KMS-11 (cell line): Measurements from ENCODE around the gene ZNF518B.

Source experiments
- H2AFZ ChIP-seq: fragments of 200-600 bp; sonication (generic); 2 replicates; pipeline ENCODE4 v1.6.1; 2016; ENCODE audit warnings: antibody characterized with exemption, mixed run types, low read depth
- H3K27ac ChIP-seq: fragments of 200-600 bp; sonication (generic); 2 replicates; pipeline ENCODE4 v1.6.1; 2016; ENCODE audit warnings: mild to moderate bottlenecking, mixed run types
- H3K27me3 ChIP-seq: fragments of 200-600 bp; sonication (generic); 2 replicates; pipeline ENCODE4 v1.6.1; 2017; ENCODE audit warnings: mild to moderate bottlenecking, low read depth, mixed run types, moderate library complexity; ENCODE audit not compliant: insufficient read depth
- H3K36me3 ChIP-seq: fragments of 200-600 bp; sonication (generic); 2 replicates; pipeline ENCODE4 v1.6.1; 2017; ENCODE audit warnings: mild to moderate bottlenecking, mixed run types; ENCODE audit not compliant: insufficient read depth
- H3K4me1 ChIP-seq: fragments of 200-600 bp; sonication (generic); 2 replicates; pipeline ENCODE4 v1.6.1; 2016; ENCODE audit warnings: mild to moderate bottlenecking, low read depth, mixed run types; ENCODE audit not compliant: poor library complexity, severe bottlenecking
- H3K4me2 ChIP-seq: fragments of 200-600 bp; sonication (generic); 2 replicates; pipeline ENCODE4 v1.7.0; 2016; ENCODE audit warnings: mild to moderate bottlenecking, mixed run types
- H3K4me3 ChIP-seq: fragments of 200-600 bp; sonication (generic); IDR thresholded peaks from 2 replicates; pipeline ENCODE4 v1.6.1; 2017; ENCODE audit warnings: low read depth, low read length, mixed read lengths; ENCODE audit not compliant: insufficient read depth
- H3K79me2 ChIP-seq: fragments of 200-600 bp; sonication (generic); 2 replicates; pipeline ENCODE4 v1.6.1; 2016; ENCODE audit warnings: low read depth, mixed run types; ENCODE audit not compliant: insufficient read depth
- H3K9ac ChIP-seq: fragments of 200-600 bp; sonication (generic); 2 replicates; pipeline ENCODE4 v1.6.1; 2016; ENCODE audit warnings: mild to moderate bottlenecking, mixed run types
- H4K20me1 ChIP-seq: fragments of 200-600 bp; sonication (generic); 2 replicates; pipeline ENCODE4 v1.6.1; 2016; ENCODE audit warnings: mild to moderate bottlenecking, mixed run types; ENCODE audit not compliant: insufficient read depth
- TF ChIP-seq, protein P1 (sequence below): fragments of 200-600 bp; sonication (generic); conservative IDR thresholded peaks from 2 replicates; pipeline ENCODE4 v1.6.1; 2017; ENCODE audit warnings: low read depth, mild to moderate bottlenecking, antibody characterized with exemption, low read length, moderate library complexity, mixed read lengths

Gene ZNF518B

DNA sequence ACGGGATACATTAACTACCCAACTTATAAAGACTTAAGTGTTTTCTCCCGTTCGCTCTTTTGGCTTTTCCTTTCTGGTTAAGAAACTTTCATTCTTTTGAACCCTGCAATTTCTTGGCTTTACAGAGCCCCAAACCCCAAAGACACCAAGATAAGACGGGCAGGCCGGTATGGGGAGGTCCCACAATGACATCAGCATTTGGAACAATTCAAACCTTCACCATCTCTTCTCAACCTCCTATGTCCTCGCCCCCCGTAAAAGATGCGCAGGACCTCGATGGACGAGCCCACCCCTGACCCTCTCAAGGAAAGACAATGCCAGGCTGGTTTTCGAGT lies 999 bp downstream of the ZNF518B start:
- Histone ChIP-seq H3K4me3 (no peak overlapping the region), H4K20me1 (no peaks in the 10 kb centered on the region), H3K4me1 (peaks cover 3% of the 10 kb centered on the region), H3K4me2 (peak overlapping the region; percentile 36; the same call in 1 of the 2 replicates), H3K9ac (no peak overlapping the region), H3K27me3 (no peaks in the 10 kb centered on the region), H3K36me3 (no peaks in the 10 kb centered on the region), H3K79me2 (no peaks in the 10 kb centered on the region), H3K27ac (no peak overlapping the region), H2AFZ (peak overlapping the region; percentile 38; the same call in 1 of the 2 replicates)
- TF ChIP-seq, protein P1, sequence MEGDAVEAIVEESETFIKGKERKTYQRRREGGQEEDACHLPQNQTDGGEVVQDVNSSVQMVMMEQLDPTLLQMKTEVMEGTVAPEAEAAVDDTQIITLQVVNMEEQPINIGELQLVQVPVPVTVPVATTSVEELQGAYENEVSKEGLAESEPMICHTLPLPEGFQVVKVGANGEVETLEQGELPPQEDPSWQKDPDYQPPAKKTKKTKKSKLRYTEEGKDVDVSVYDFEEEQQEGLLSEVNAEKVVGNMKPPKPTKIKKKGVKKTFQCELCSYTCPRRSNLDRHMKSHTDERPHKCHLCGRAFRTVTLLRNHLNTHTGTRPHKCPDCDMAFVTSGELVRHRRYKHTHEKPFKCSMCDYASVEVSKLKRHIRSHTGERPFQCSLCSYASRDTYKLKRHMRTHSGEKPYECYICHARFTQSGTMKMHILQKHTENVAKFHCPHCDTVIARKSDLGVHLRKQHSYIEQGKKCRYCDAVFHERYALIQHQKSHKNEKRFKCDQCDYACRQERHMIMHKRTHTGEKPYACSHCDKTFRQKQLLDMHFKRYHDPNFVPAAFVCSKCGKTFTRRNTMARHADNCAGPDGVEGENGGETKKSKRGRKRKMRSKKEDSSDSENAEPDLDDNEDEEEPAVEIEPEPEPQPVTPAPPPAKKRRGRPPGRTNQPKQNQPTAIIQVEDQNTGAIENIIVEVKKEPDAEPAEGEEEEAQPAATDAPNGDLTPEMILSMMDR: no peak

- Histone ChIP-seq H2AFZ (no peak overlapping the region), H3K27ac (no peak overlapping the region), H3K4me2 (no peak overlapping the region), H3K9ac (no peak overlapping the region), H3K79me2 (no peaks in the 10 kb centered on the region), H4K20me1 (no peaks in the 10 kb centered on the region), H3K36me3 (no peaks in the 10 kb centered on the region), H3K4me1 (peaks cover 3% of the 10 kb centered on the region), H3K27me3 (no peaks in the 10 kb centered on the region), H3K4me3 (no peak overlapping the region)
- TF ChIP-seq, protein P1: no peak
These were observed 2.1 kb downstream of the ZNF518B start for GRCh38 chr4:10455133-10455532.

DNA sequence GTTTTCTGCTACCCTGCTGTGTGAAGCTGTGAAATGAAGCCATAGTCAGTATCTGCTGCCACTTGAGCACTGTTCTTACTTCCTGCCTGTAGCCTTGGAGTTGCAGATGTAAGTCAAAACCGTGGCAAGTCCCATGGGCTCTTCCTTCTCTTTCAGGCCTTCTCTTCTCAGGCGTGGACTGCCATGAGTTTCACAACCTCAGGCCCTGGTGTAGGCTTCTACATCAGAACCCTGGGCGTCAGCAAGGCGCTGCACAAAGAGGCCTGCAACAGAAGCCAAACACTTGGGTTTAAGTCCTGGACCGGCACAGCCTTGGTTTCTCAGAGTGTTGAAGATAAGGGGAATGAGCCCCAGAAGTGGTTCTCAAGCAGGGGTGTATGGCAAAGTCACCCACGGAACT lies 2.5 kb downstream of the ZNF518B start:
- Histone ChIP-seq H3K4me2 (no peak overlapping the region), H3K4me3 (no peak overlapping the region), H2AFZ (no peak overlapping the region), H4K20me1 (no peaks in the 10 kb centered on the region), H3K9ac (no peak overlapping the region), H3K27ac (no peak overlapping the region), H3K36me3 (no peaks in the 10 kb centered on the region), H3K4me1 (peaks cover 3% of the 10 kb centered on the region), H3K79me2 (no peaks in the 10 kb centered on the region), H3K27me3 (no peaks in the 10 kb centered on the region)
- TF ChIP-seq, protein P1: no peak

- no peak overlapping the region for H2AFZ ChIP-seq
- H3K27me3 ChIP-seq: no peaks in the 10 kb centered on the region
- H4K20me1 ChIP-seq: no peaks in the 10 kb centered on the region
- H3K4me3 ChIP-seq: no peak overlapping the region
- H3K4me1 ChIP-seq: peaks cover 3% of the 10 kb centered on the region
- H3K79me2 ChIP-seq: no peaks in the 10 kb centered on the region
- H3K27ac ChIP-seq: no peak overlapping the region
- no peak overlapping the region for H3K4me2 ChIP-seq
- no peaks in the 10 kb centered on the region for H3K36me3 ChIP-seq
- TF ChIP-seq, protein P1: no peak
- no peak overlapping the region for H3K9ac ChIP-seq
These were observed 3.1 kb downstream of the ZNF518B start for GRCh38 chr4:10454121-10454520.
